Gastrocnemius medialis (tissue), 4 donors: Measurements from ENCODE around the gene HABP2. TPM values are rescaled to one million over a fixed set of nuclear protein-coding genes. Genes with fewer than 3 reads are reported as not detected.

ENCODE experiments used
- ATAC-seq, 2 donors: fragments of 150-250 bp; one replicate each; pipeline ENCODE4 v1.9.1; 2016
- DNase-seq, 2 donors: peaks; one replicate each; pipeline ENCODE4 v3.0.0-alpha.2; 2019
- H3K27ac ChIP-seq, 4 donors: fragments of 200-600 bp; sonication (generic); 1 replicate in 1 of 4; 2 replicates in 3 of 4; pipeline ENCODE4 v1.5.1; 2016 to 2018; ENCODE audit warnings: mild to moderate bottlenecking in 2 of 4, moderate library complexity in 1 of 4
- H3K27me3 ChIP-seq, 3 donors: fragments of 200-600 bp; sonication (generic) in 2 of 3; 1 replicate in 1 of 3; 2 replicates in 2 of 3; pipeline versions ENCODE4 v1.5.1 to v1.6.0; 2016 to 2019; ENCODE audit warnings: mild to moderate bottlenecking in 1 of 3, moderate library complexity in 1 of 3
- H3K36me3 ChIP-seq, 2 donors: fragments of 200-600 bp; sonication (generic) in 1 of 2; one replicate each; pipeline ENCODE4 v1.5.1; 2017 to 2018
- H3K4me1 ChIP-seq, 2 donors: fragments of 200-600 bp; sonication (generic) in 1 of 2; one replicate each; pipeline ENCODE4 v1.5.1; 2016 to 2017; ENCODE audit warnings: mild to moderate bottlenecking in 2 of 2
- H3K4me3 ChIP-seq, 4 donors: fragments of 200-600 bp; sonication (generic) in 3 of 4; 1 replicate in 1 of 4; 2 replicates in 3 of 4; pipeline ENCODE4 v1.5.1; 2016 to 2019; ENCODE audit warnings: mild to moderate bottlenecking in 2 of 4
- H3K9me3 ChIP-seq, 3 donors: fragments of 200-600 bp; sonication (generic) in 2 of 3; 1 replicate in 1 of 3; 2 replicates in 2 of 3; pipeline ENCODE4 v1.5.1; 2016 to 2019
- CTCF ChIP-seq, 5 experiments: fragments of 450-650 bp in 3 of 5; fragments of 200-600 bp in 2 of 5; sonication (generic) in 2 of 5; IDR thresholded peaks in 4 of 5; conservative IDR thresholded peaks in 1 of 5; 1 replicate in 4 of 5; 2 replicates in 1 of 5; pipeline ENCODE4 v1.5.1; 2016 to 2019; ENCODE audit warnings: antibody characterized with exemption in 5 of 5, mild to moderate bottlenecking in 3 of 5, moderate library complexity in 3 of 5
- POLR2A ChIP-seq, 2 donors: fragments of 450-650 bp; IDR thresholded peaks; one replicate each; pipeline ENCODE4 v1.6.1; 2017; ENCODE audit warnings: antibody characterized with exemption in 2 of 2, mild to moderate bottlenecking in 2 of 2, moderate library complexity in 2 of 2
- in situ Hi-C, 4 donors: fragments of 200-750 bp; cut with MboI; loops; one replicate each; pipeline versions ENCODE4 v1.15.0 to v1.8.0; 2017; ENCODE audit warnings: low sequenced_read_pairs in 4 of 4
- intact Hi-C: fragments of 100-400 bp; cut with DNase I; formaldehyde crosslinking; loops from one replicate; pipeline ENCODE4 v1.15.1; 2023; ENCODE audit warnings: low total_unique reads
- total RNA-seq, 4 donors: library from RNA; depleted of rRNA; stranded (reverse); fragments of >200 nt; gene quantifications; one replicate each; pipeline versions ENCODE4 v1.1.0 to v1.2.3, GENCODE V29; 2016

HABP2 gene
- total RNA-seq, 4 donors from 2014 or later: 0.26 to 0.60 TPM; not detected in 2

- ATAC-seq: no peak
- TF ChIP-seq CTCF (IDR thresholded peaks at IDR 0.05 in 4 of 5, conservative IDR thresholded peaks at IDR 0.05 in 1 of 5): no peak
- Histone ChIP-seq H3K27me3 (no peaks in the 10 kb centered on the region), H3K27ac (no peak overlapping the region), H3K4me3 (no peak overlapping the region), H3K9me3 (no peaks in the 10 kb centered on the region), H3K36me3 (no peaks in the 10 kb centered on the region), H3K4me1 (peaks cover 13 to 16% of the 10 kb centered on the region in 2 donors)
- no peak for DNase-seq
- in situ Hi-C loops: no loop called here
- intact Hi-C loops: no loop called here
Observed at GRCh38 chr10:113539789-113540188, 13.1 kb upstream of the HABP2 start.

DNA sequence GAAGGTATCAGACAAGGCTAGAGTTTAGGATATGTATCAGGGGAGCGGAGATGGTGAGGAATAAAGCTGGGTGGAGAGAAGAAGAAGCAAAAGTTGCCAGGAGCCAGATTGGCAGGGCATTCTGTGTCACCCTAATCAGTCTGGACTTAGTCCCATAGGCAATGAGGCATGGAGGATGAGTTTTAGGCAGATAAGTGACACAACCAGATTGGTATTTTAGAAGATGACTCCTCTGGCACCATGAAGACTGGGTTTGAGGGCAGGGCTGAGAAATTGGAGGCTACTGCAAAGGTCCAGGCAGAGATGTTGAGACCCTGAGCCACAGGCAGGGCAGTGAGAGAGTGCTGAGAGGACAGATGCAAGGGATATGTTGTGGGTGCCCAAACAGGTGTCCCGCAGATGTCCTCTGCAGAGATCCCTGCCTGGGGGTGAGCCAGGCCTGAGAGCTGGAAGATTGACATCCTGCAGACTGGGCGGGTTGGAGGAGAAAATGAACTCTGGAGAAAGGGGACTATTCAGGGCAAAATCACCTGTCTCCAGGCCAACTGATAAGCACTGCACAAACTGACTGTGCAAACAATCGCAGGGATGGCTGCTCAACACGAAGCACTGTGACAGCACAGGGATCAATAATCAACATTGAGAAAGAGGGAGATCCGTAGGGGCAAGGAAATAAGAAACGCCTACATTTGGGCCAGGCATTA, 11.9 kb upstream of the HABP2 start:
- intact Hi-C loops: no loop called here
- no peaks in the 10 kb centered on the region for H3K36me3 ChIP-seq
- no peak overlapping the region for H3K27ac ChIP-seq
- no peak overlapping the region for H3K4me3 ChIP-seq
- peaks cover 13 to 16% of the 10 kb centered on the region in 2 donors for H3K4me1 ChIP-seq
- no peaks in the 10 kb centered on the region for H3K9me3 ChIP-seq
- DNase-seq (no peak), ATAC-seq (no peak)
- no peaks in the 10 kb centered on the region for H3K27me3 ChIP-seq
- in situ Hi-C loops: no loop called here
- no peak for TF ChIP-seq POLR2A (IDR thresholded peaks at IDR 0.05)
- TF ChIP-seq CTCF (IDR thresholded peaks at IDR 0.05 in 4 of 5, conservative IDR thresholded peaks at IDR 0.05 in 1 of 5): no peak

GRCh38 chr10:113541549-113541927, 11.3 kb upstream of the HABP2 start:
- H3K4me1 ChIP-seq: peaks cover 13 to 16% of the 10 kb centered on the region in 2 donors
- ATAC-seq: peak; percentile 92 to 95
- H3K36me3 ChIP-seq: no peaks in the 10 kb centered on the region
- no peak for TF ChIP-seq POLR2A (IDR thresholded peaks at IDR 0.05)
- no peak for TF ChIP-seq CTCF (IDR thresholded peaks at IDR 0.05 in 4 of 5, conservative IDR thresholded peaks at IDR 0.05 in 1 of 5)
- DNase-seq: no peak
- H3K4me3 ChIP-seq: no peak overlapping the region
- intact Hi-C loops: no loop called here
- no peaks in the 10 kb centered on the region for H3K9me3 ChIP-seq
- H3K27ac ChIP-seq: peak overlapping the region in 2 of 4 donors; percentile 10 to 17
- in situ Hi-C loops: no loop called here
- no peaks in the 10 kb centered on the region for H3K27me3 ChIP-seq

- TF ChIP-seq POLR2A (IDR thresholded peaks at IDR 0.05): no peak
- no peak for TF ChIP-seq CTCF (IDR thresholded peaks at IDR 0.05 in 4 of 5, conservative IDR thresholded peaks at IDR 0.05 in 1 of 5)
- Histone ChIP-seq H3K4me3 (no peak overlapping the region), H3K27me3 (no peaks in the 10 kb centered on the region), H3K4me1 (peaks cover 13 to 16% of the 10 kb centered on the region in 2 donors), H3K9me3 (no peaks in the 10 kb centered on the region), H3K36me3 (no peaks in the 10 kb centered on the region), H3K27ac (no peak overlapping the region)
- in situ Hi-C loops (no loop called here), intact Hi-C loops (no loop called here)
- ATAC-seq (no peak), DNase-seq (no peak)
Observed at GRCh38 chr10:113543107-113543955, 9.5 kb upstream of the HABP2 start.
